ENCODE measurements around the gene NDUFS8.

GRCh38 chr11:68064926-68065325 lies 34.4 kb downstream of the NDUFS8 start:
- TF ChIP-seq, protein P1, sequence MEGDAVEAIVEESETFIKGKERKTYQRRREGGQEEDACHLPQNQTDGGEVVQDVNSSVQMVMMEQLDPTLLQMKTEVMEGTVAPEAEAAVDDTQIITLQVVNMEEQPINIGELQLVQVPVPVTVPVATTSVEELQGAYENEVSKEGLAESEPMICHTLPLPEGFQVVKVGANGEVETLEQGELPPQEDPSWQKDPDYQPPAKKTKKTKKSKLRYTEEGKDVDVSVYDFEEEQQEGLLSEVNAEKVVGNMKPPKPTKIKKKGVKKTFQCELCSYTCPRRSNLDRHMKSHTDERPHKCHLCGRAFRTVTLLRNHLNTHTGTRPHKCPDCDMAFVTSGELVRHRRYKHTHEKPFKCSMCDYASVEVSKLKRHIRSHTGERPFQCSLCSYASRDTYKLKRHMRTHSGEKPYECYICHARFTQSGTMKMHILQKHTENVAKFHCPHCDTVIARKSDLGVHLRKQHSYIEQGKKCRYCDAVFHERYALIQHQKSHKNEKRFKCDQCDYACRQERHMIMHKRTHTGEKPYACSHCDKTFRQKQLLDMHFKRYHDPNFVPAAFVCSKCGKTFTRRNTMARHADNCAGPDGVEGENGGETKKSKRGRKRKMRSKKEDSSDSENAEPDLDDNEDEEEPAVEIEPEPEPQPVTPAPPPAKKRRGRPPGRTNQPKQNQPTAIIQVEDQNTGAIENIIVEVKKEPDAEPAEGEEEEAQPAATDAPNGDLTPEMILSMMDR (conservative IDR thresholded peaks at IDR 0.05; ENCODE audit: low read depth, low read length): no peak
- no peak for TF ChIP-seq MAFK (IDR thresholded peaks at IDR 0.05; ENCODE audit: low read depth, low read length)
- TF ChIP-seq CEBPB (IDR thresholded peaks at IDR 0.05; ENCODE audit: low read depth, low read length): no peak
- no peak for TF ChIP-seq POLR2A (IDR thresholded peaks at IDR 0.05; ENCODE audit: low read depth, low read length)
- TF ChIP-seq RAD21 (IDR thresholded peaks at IDR 0.05; ENCODE audit: low read length): no peak
- TF ChIP-seq, protein P2, sequence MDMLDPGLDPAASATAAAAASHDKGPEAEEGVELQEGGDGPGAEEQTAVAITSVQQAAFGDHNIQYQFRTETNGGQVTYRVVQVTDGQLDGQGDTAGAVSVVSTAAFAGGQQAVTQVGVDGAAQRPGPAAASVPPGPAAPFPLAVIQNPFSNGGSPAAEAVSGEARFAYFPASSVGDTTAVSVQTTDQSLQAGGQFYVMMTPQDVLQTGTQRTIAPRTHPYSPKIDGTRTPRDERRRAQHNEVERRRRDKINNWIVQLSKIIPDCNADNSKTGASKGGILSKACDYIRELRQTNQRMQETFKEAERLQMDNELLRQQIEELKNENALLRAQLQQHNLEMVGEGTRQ (IDR thresholded peaks at IDR 0.05; ENCODE audit: low read depth, low read length): no peak
- no peak for TF ChIP-seq MXI1 (IDR thresholded peaks at IDR 0.05; ENCODE audit: borderline replicate concordance, low read depth, low read length)
- no peak for TF ChIP-seq SMC3 (IDR thresholded peaks at IDR 0.05; ENCODE audit: low read depth, low read length)
- TF ChIP-seq RFX5 (IDR thresholded peaks at IDR 0.05; ENCODE audit: low read depth, low read length): no peak
- TF ChIP-seq NFE2L2 (IDR thresholded peaks at IDR 0.05; ENCODE audit: low read depth, low read length): no peak
- no peak for TF ChIP-seq ELK1 (IDR thresholded peaks at IDR 0.05; ENCODE audit: borderline replicate concordance, low read depth, low read length)
